ENCODE results near the gene AP2A2. TPM values are rescaled to one million over a fixed set of nuclear protein-coding genes. Genes with fewer than 3 reads are reported as not detected.

AP2A2 gene
- total RNA-seq, 2 donors from 2014 or later: 49.5 to 57.0 TPM

DNA sequence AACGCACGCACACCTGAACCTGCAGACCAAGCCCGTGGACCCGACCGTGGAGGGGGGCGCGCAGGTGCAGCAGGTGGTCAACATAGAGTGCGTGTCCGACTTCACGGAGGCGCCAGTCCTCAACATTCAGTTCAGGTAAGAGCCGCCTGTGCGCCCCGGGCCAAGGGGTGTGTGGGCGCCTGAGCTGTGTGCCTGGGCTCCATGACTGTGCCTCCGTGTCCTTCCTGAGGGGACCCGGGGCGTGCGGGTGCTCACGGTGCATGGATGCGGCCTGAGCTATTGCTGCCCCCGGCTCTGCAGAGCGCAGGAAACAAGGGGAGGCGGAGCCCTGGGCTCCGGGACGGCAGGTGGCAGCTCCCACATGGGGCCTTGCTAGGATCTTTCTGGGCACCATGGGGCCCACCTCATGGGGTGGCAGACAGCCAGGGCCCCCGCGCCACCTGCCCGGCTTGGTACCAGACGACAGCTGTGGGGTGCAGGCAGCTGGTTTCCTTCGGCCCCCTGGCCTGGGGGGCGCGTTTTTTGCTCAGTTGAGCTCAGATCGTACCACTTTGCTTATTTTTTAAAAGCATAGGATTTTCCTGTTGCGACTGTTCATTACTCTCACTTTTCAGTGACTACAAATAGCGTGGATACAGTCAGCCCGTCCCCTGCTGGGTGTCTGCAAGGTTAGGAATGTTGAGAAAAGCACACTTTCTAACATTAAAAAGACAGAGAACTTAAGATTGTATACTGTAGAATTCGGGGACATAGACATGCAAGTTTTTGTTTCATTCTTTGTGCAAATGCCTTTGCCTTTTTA is 82.5 kb downstream of the AP2A2 start:
- Mint-ChIP-seq H3K27me3 (ENCODE audit: low read depth) (no peaks in the 10 kb centered on the region), H3K27ac (no peak overlapping the region), H3K36me3 (ENCODE audit: insufficient read depth in 2 of 2) (peaks cover 0 to 3% of the 10 kb centered on the region in 2 donors), H3K9me3 (no peaks in the 10 kb centered on the region), H3K4me1 (ENCODE audit: low read depth) (no peaks in the 10 kb centered on the region), H3K4me3 (no peak overlapping the region)
- DNase-seq: no peak
- ATAC-seq (replicated peaks in 1 of 2): no peak

DNA sequence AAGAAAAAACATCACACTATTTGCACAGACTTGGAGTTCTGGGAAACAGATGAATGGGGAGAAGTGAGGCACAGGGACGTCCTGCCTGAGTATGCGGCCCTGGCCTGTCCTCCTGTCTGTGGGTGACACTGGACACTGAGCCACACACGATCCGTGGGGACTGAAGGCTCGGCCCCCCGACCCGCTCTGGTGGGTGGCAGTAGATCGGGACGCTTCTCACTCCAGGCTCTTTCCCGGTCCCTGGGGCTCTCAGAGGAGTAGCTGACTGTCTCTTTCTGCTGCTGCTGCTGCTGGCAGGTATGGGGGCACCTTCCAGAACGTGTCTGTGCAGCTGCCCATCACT is 83.1 kb downstream of the AP2A2 start:
- no peaks in the 10 kb centered on the region for H3K9me3 Mint-ChIP-seq
- no peaks in the 10 kb centered on the region for H3K4me1 Mint-ChIP-seq (ENCODE audit: low read depth)
- no peaks in the 10 kb centered on the region for H3K27me3 Mint-ChIP-seq (ENCODE audit: low read depth)

DNA sequence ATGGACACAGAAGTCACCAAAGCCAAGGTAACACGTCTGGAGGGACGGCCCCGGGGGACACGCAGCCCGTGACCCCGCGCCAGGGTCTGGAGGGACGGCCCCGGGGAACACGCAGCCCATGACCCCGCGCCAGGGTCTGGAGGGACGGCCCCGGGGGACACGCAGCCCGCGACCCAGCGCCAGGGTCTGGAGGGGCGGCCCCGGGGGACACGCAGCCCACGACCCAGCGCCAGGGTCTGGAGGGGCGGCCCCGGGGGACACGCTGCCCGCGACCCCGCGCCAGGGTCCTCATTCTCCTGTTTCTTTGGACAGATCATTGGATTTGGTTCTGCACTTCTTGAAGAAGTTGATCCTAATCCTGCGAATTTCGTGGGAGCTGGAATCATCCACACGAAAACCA is 83.7 kb downstream of the AP2A2 start:
- DNase-seq: no peak
- H3K9me3 Mint-ChIP-seq: no peaks in the 10 kb centered on the region
- no peak overlapping the region for H3K27ac Mint-ChIP-seq
- H3K4me1 Mint-ChIP-seq (ENCODE audit: low read depth): no peaks in the 10 kb centered on the region
- H3K27me3 Mint-ChIP-seq (ENCODE audit: low read depth): no peaks in the 10 kb centered on the region
- ATAC-seq (replicated peaks in 1 of 2): no peak
- H3K4me3 Mint-ChIP-seq: no peak overlapping the region
- peaks cover 0 to 3% of the 10 kb centered on the region in 2 donors for H3K36me3 Mint-ChIP-seq (ENCODE audit: insufficient read depth in 2 of 2)

More for the DNA sequence above, 83.1 kb downstream of the AP2A2 start:
- Mint-ChIP-seq H3K27ac (no peak overlapping the region), H3K4me3 (no peak overlapping the region), H3K36me3 (ENCODE audit: insufficient read depth in 2 of 2) (peaks cover 0 to 3% of the 10 kb centered on the region in 2 donors)
- DNase-seq: no peak
- no peak for ATAC-seq (replicated peaks in 1 of 2)

DNA sequence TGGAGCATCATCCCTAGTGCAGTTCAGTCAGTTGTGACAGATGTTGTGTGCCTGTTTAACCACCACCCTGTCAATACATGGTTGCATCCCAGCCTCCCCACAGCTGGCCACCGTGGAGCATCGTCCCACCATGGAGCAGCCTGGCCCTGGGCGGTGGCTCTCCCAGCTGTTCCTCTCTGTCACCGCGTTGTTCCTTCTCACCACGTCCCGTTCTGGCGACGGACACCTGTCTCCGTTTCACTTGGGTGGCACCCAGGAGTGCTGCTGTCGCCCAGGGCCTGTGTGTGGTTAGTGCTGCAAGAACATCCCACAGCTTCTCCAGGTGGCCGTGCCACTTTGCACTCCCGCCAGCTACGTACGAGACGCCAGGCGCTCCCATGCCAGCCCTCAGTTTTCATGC is 84.3 kb downstream of the AP2A2 start:
- DNase-seq (no peak), ATAC-seq (replicated peaks in 1 of 2) (no peak)
- peaks cover 0 to 3% of the 10 kb centered on the region in 2 donors for H3K36me3 Mint-ChIP-seq (ENCODE audit: insufficient read depth in 2 of 2)
- no peaks in the 10 kb centered on the region for H3K4me1 Mint-ChIP-seq (ENCODE audit: low read depth)
- no peak overlapping the region for H3K4me3 Mint-ChIP-seq
- H3K27ac Mint-ChIP-seq: no peak overlapping the region
- H3K27me3 Mint-ChIP-seq (ENCODE audit: low read depth): no peaks in the 10 kb centered on the region
- no peaks in the 10 kb centered on the region for H3K9me3 Mint-ChIP-seq

DNA sequence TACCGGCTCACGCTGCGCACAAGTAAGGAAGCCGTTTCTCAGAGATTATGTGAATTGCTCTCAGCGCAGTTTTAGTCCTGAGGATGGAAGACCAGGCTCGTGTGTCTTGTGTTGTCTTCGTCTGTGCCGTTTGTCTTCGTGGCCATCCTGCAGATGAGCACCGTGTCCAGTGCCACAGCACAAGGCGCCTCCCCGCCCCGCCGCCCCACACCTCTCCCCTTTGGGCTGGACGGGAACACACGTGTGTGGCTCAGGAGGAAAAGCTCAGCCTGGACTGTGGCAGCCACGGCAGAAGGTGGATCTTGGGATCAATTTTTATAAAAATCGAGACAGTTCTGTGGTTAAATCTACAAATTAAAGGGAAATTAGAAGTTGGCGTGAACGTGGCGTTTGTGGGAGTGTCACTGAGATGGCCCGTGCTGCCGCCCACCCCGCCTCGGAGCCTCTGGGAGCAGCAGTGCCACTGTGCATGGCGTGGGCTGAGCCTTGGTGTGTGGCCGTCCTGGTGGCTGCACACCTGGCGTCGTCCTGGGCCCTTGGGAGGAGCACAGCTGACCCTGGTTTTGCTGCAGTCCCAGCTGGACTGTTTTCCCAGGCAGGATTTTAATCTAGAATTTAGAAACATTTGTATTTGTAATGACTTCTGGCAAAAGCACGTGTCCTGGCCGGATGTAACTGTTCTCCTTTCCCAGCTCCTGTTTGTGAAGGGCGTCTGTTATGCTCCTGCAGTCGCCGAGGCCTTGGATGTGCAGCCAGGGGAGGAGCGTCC is 85.1 kb downstream of the AP2A2 start:
- H3K36me3 Mint-ChIP-seq (ENCODE audit: insufficient read depth in 2 of 2): peaks cover 0 to 3% of the 10 kb centered on the region in 2 donors
- H3K9me3 Mint-ChIP-seq: no peaks in the 10 kb centered on the region
- H3K4me3 Mint-ChIP-seq: no peak overlapping the region
- DNase-seq: no peak
- no peaks in the 10 kb centered on the region for H3K27me3 Mint-ChIP-seq (ENCODE audit: low read depth)
- no peaks in the 10 kb centered on the region for H3K4me1 Mint-ChIP-seq (ENCODE audit: low read depth)
- H3K27ac Mint-ChIP-seq: peak overlapping the region; percentile 57
- ATAC-seq (replicated peaks in 1 of 2): no peak

DNA sequence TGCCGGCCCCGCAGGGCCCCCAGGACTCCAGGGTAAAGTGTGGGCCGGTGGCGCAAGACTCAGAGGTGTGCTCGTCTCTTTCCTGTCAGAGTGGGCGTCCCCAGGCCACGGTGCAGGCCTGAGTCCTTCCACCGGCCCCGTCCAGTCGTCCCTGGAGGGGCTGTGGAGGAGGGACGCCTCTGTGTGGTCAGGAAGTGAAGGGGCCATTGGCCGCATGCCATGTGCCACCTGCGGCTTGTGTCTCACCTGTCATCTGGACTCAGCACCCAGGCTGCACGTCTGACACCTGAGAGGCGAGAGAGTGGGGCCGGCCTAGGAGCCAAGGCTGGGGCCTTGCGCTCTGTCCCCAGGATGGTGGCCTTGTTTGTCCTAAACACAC is 85.6 kb downstream of the AP2A2 start:
- Mint-ChIP-seq H3K27ac (no peak overlapping the region), H3K27me3 (ENCODE audit: low read depth) (no peaks in the 10 kb centered on the region), H3K36me3 (ENCODE audit: insufficient read depth in 2 of 2) (peaks cover 0 to 3% of the 10 kb centered on the region in 2 donors), H3K9me3 (no peaks in the 10 kb centered on the region), H3K4me3 (no peak overlapping the region), H3K4me1 (ENCODE audit: low read depth) (no peaks in the 10 kb centered on the region)
- ATAC-seq (replicated peaks in 1 of 2): no peak
- DNase-seq: no peak

DNA sequence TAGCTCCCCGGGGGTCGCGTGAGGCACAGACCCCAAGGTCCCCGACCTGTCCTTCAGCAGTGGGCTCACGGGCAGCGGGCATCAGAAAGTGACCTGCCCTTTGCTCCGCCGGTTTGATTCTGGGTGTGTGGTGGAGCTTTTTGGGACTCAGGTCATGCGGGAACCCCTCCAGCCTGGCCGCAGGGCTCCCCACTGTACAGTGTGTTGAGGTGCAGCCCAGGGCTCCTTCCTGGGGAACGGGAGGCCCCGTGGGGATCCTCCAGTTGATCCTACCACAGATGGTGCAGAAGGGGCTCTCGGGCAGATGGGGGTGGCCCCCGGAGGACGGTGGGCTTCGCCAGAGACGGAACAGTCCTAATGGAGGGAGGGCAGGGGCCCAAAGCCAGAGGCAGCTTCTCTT is 86.6 kb downstream of the AP2A2 start:
- H3K27ac Mint-ChIP-seq: no peak overlapping the region
- DNase-seq: no peak
- ATAC-seq (replicated peaks in 1 of 2): no peak
- H3K4me3 Mint-ChIP-seq: no peak overlapping the region
- peaks cover 9% of the 10 kb centered on the region for H3K4me1 Mint-ChIP-seq (ENCODE audit: low read depth)
- H3K27me3 Mint-ChIP-seq (ENCODE audit: low read depth): no peaks in the 10 kb centered on the region
- H3K9me3 Mint-ChIP-seq: peaks cover 7 to 9% of the 10 kb centered on the region in 2 donors
- peaks cover 0 to 3% of the 10 kb centered on the region in 2 donors for H3K36me3 Mint-ChIP-seq (ENCODE audit: insufficient read depth in 2 of 2)

DNA sequence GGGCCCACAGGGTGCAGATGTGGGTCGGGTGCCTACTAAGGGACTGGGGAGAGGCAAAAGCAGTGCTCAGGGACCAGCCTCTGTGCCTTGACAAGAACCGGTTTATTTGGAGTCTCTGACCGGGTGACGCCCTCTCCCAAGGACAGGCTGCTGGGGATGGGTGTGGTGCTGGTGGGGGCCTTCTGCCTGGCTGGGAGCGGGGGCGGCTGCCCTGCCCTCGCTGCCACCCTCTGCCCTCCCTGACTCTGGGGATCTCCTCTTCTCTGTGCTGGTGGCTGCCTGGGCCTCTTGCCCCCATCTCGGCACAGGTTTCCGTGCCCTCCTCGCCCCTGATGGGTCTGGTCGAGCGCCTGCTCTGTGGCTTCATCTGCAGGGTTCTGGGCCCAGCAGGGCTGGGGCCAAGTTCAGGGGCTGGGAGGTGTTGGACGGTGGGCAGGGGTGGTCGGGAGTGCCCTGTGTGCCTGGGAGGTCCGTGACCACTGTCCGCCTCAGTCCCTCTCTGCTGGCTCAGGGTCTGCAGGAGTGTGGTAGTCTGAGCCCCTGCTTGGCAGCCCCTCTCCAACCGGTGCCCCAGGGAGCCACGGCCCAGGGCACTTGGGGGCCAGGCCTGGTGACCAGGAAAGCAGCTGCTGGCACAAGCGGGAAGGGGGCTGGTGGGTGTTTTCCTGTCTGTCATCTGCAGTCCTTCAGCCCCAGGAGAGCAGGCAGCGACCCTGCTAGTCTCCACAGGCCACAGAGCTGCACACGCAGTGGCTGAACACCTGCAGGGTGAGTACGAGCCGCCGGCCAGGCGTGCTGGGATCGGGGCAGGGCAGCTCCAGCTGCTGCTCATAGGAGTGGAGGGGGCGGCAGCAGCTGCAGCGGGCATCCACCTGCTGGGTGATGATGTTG is 87.3 kb downstream of the AP2A2 start:
- DNase-seq (no peak), ATAC-seq (replicated peaks in 1 of 2) (no peak)
- no peak overlapping the region for H3K27ac Mint-ChIP-seq
- no peak overlapping the region for H3K4me3 Mint-ChIP-seq
- peaks cover 16% of the 10 kb centered on the region for H3K4me1 Mint-ChIP-seq (ENCODE audit: low read depth)
- peaks cover 12 to 14% of the 10 kb centered on the region in 2 donors for H3K9me3 Mint-ChIP-seq
- peaks cover 3% of the 10 kb centered on the region in 2 donors for H3K36me3 Mint-ChIP-seq (ENCODE audit: insufficient read depth in 2 of 2)
- H3K27me3 Mint-ChIP-seq (ENCODE audit: low read depth): no peaks in the 10 kb centered on the region

DNA sequence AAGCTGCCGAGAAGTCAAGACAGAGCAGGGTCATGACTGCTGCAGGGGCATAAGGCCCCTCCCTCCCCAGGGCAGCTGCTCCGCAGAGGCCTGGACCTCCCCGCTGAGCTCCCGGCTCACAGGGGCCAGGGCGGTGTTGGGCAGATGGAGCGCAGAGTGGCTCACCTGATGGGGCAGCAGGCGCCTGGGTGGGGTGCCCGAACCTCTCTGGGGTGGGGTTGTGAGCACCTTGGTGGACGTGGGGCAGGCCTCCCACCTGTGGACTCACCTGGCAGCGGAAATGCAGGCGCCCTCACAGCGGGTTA is 87.9 kb downstream of the AP2A2 start:
- no peak for ATAC-seq (replicated peaks in 1 of 2)
- H3K27ac Mint-ChIP-seq: no peak overlapping the region

DNA sequence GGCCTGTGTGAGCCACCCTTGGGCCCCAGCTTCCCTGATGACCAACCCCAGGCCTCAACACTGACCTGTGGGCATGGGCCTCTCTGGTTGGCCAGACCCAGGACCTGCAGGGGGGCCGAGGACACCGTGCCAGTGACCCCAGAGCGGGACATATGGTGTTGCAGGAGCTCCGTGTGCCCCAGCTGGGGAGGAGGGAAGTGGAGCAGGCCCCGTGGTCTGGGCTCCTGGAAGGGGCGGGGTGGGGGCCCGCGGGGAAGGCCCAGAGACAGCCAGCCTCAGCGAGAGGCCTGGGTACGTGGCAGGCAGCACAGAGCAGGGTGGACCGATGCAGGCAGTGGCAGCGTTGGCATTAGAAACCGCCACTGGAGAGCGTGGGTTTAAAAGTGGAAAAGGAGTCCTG is 88.6 kb downstream of the AP2A2 start:
- DNase-seq (no peak), ATAC-seq (replicated peaks in 1 of 2) (no peak)
- no peak overlapping the region for H3K4me3 Mint-ChIP-seq
- H3K4me1 Mint-ChIP-seq (ENCODE audit: low read depth): peaks cover 20% of the 10 kb centered on the region
- no peaks in the 10 kb centered on the region for H3K27me3 Mint-ChIP-seq (ENCODE audit: low read depth)
- peaks cover 12 to 16% of the 10 kb centered on the region in 2 donors for H3K9me3 Mint-ChIP-seq
- H3K36me3 Mint-ChIP-seq (ENCODE audit: insufficient read depth in 2 of 2): peaks cover 3% of the 10 kb centered on the region in 2 donors
- no peak overlapping the region for H3K27ac Mint-ChIP-seq

More for the DNA sequence above, 87.9 kb downstream of the AP2A2 start:
- H3K4me1 Mint-ChIP-seq (ENCODE audit: low read depth): peaks cover 20% of the 10 kb centered on the region
- H3K27me3 Mint-ChIP-seq (ENCODE audit: low read depth): no peaks in the 10 kb centered on the region
- no peak for DNase-seq
- H3K4me3 Mint-ChIP-seq: no peak overlapping the region
- H3K9me3 Mint-ChIP-seq: peaks cover 12 to 16% of the 10 kb centered on the region in 2 donors
- peaks cover 3% of the 10 kb centered on the region in 2 donors for H3K36me3 Mint-ChIP-seq (ENCODE audit: insufficient read depth in 2 of 2)

DNA sequence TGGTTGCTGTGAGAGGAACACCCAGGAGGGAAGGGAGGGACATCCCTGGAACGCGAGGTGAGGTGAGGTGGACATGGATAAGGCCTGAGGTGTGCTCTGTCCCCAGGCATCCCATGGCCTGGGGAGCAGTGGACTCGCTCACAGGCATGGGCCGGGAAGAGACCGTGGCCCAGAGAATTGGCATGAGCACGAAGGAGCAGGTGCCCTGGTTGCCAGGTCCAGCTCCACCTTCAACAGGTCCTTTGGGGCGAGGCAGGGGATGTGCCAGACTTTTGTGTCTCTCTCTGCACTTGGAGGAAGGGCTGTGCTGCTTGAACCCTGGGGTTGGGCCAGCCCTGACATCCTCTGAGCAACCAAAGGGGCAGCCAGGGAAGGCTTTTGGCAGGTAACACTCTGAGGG is 89.4 kb downstream of the AP2A2 start:
- peaks cover 0 to 3% of the 10 kb centered on the region in 2 donors for H3K36me3 Mint-ChIP-seq (ENCODE audit: insufficient read depth in 2 of 2)
- H3K27me3 Mint-ChIP-seq (ENCODE audit: low read depth): no peaks in the 10 kb centered on the region
- peaks cover 12 to 16% of the 10 kb centered on the region in 2 donors for H3K9me3 Mint-ChIP-seq
- peaks cover 20% of the 10 kb centered on the region for H3K4me1 Mint-ChIP-seq (ENCODE audit: low read depth)
- H3K4me3 Mint-ChIP-seq: no peak overlapping the region
- no peak overlapping the region for H3K27ac Mint-ChIP-seq
- ATAC-seq (replicated peaks in 1 of 2): no peak
- DNase-seq: no peak

DNA sequence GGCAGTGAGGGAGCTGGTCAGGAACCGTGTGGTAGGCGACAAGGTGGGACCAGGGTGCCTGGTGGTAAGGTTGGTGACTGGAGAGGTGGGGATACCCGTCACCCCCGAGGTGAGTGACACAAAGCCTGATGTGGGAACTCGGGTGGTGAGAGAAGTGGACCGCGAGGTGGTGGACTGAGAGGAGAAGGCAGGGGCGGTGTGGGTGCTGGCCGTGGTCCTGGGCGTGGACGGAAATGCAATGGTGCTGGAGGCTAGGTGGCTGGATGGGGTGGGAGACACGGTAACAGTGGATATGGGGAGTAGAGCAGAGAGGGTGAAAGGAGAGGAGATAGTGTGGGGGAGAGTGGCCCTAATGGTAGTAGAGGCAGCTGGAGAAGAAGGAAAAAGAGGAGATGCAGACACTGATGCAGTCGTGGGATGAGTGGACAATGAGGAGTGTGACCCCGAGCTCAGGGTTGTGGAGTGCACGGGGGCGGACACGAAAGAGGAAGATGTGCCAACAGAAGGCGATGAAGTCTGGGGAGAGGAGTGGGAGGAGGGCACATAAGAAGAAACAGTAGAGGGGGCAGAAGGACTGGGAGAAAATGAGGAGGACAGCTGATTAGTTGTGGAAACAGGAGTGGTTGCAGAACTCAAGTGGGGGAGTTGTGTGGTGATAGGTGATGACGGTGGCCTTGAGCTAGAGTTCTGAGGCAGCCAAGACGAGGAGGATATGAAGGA is 90.3 kb downstream of the AP2A2 start:
- DNase-seq (no peak), ATAC-seq (replicated peaks in 1 of 2) (no peak)
- Mint-ChIP-seq H3K27me3 (ENCODE audit: low read depth) (no peaks in the 10 kb centered on the region), H3K4me1 (ENCODE audit: low read depth) (peaks cover 20% of the 10 kb centered on the region), H3K9me3 (peaks cover 12 to 16% of the 10 kb centered on the region in 2 donors), H3K36me3 (ENCODE audit: insufficient read depth in 2 of 2) (peaks cover 0 to 3% of the 10 kb centered on the region in 2 donors), H3K4me3 (no peak overlapping the region), H3K27ac (no peak overlapping the region)

Data from activated T-cell treated with anti-CD3 and anti-CD28 coated beads, Interleukin-2, amount 50 U/mL, for 72 hours (primary cell).